Measurements from ENCODE around the gene ASIC2.

ASIC2 gene

GRCh38 chr17:33290253-33290652 is 2.8 kb downstream of the ASIC2 start:
- in situ Hi-C loops (cut with HindIII; ENCODE audit: low sequenced_read_pairs), result no loop called here

GRCh38 chr17:33288954-33289353 is 4.1 kb downstream of the ASIC2 start:
- in situ Hi-C loops (cut with HindIII; ENCODE audit: low sequenced_read_pairs), result no loop called here

GRCh38 chr17:33287096-33287725 is 5.9 kb downstream of the ASIC2 start:
- in situ Hi-C loops (cut with HindIII; ENCODE audit: low sequenced_read_pairs), result no loop called here

- in situ Hi-C loops (cut with HindIII; ENCODE audit: low sequenced_read_pairs), result no loop called here
These were observed 7.7 kb downstream of the ASIC2 start for GRCh38 chr17:33285413-33285812.

- in situ Hi-C loops (cut with HindIII; ENCODE audit: low sequenced_read_pairs), result no loop called here
These were observed 9.1 kb downstream of the ASIC2 start for GRCh38 chr17:33284022-33284421.

- in situ Hi-C loops (cut with HindIII; ENCODE audit: low sequenced_read_pairs), result no loop called here
These were observed 12.7 kb downstream of the ASIC2 start for GRCh38 chr17:33280162-33280943.

- in situ Hi-C loops (cut with HindIII; ENCODE audit: low sequenced_read_pairs), result no loop called here
These were observed 15.5 kb downstream of the ASIC2 start for GRCh38 chr17:33277436-33278100.

- in situ Hi-C loops (cut with HindIII; ENCODE audit: low sequenced_read_pairs), result no loop called here
These were observed 19.2 kb downstream of the ASIC2 start for GRCh38 chr17:33273743-33274410.

- in situ Hi-C loops (cut with HindIII; ENCODE audit: low sequenced_read_pairs), result no loop called here
These were observed 19.8 kb downstream of the ASIC2 start for GRCh38 chr17:33273271-33273670.

GRCh38 chr17:33272438-33272837 is 20.7 kb downstream of the ASIC2 start:
- in situ Hi-C loops (cut with HindIII; ENCODE audit: low sequenced_read_pairs), result no loop called here

- in situ Hi-C loops (cut with HindIII; ENCODE audit: low sequenced_read_pairs), result no loop called here
These were observed 23.6 kb downstream of the ASIC2 start for GRCh38 chr17:33269337-33270060.

- in situ Hi-C loops (cut with HindIII; ENCODE audit: low sequenced_read_pairs), result no loop called here
These were observed 25.1 kb downstream of the ASIC2 start for GRCh38 chr17:33267851-33268548.

- in situ Hi-C loops (cut with HindIII; ENCODE audit: low sequenced_read_pairs), result no loop called here
These were observed 25.8 kb downstream of the ASIC2 start for GRCh38 chr17:33267271-33267790.

- in situ Hi-C loops (cut with HindIII; ENCODE audit: low sequenced_read_pairs), result no loop called here
These were observed 26.5 kb downstream of the ASIC2 start for GRCh38 chr17:33266611-33267010.

- in situ Hi-C loops (cut with HindIII; ENCODE audit: low sequenced_read_pairs), result no loop called here
These were observed 27.0 kb downstream of the ASIC2 start for GRCh38 chr17:33266116-33266515.

- in situ Hi-C loops (cut with HindIII; ENCODE audit: low sequenced_read_pairs), result no loop called here
These were observed 29.7 kb downstream of the ASIC2 start for GRCh38 chr17:33263396-33263795.

- in situ Hi-C loops (cut with HindIII; ENCODE audit: low sequenced_read_pairs), result no loop called here
These were observed 30.6 kb downstream of the ASIC2 start for GRCh38 chr17:33262266-33263123.

GRCh38 chr17:33261820-33262219 is 31.3 kb downstream of the ASIC2 start:
- in situ Hi-C loops (cut with HindIII; ENCODE audit: low sequenced_read_pairs), result no loop called here

- in situ Hi-C loops (cut with HindIII; ENCODE audit: low sequenced_read_pairs), result no loop called here
These were observed 32.5 kb downstream of the ASIC2 start for GRCh38 chr17:33260638-33261037.

Data from DLD1 (cell line).